Astrocyte (in vitro differentiated cells and primary cell): ENCODE measurements around the gene DIAPH1. TPM values are rescaled to one million over a fixed set of nuclear protein-coding genes. Genes with fewer than 3 reads are reported as not detected.
A peak's percentile ranks its signal among the peaks of the same experiment; 100 is the strongest.

Experiments
- DNase-seq: peaks from one replicate; pipeline ENCODE4 v3.0.0-alpha.2; 2010; ENCODE audit warnings: low read depth
- FAIRE-seq: peaks from 2 replicates; lab custom pipeline; 2011; peaks lifted over from hg19 to GRCh38; lab: Jason Lieb, UNC
- H2AFZ ChIP-seq: 2 replicates; pipeline ENCODE4 v1.6.0; 2012; ENCODE audit warnings: low read depth, low read length, inconsistent platforms
- H3K27ac ChIP-seq: 2 replicates; pipeline ENCODE4 v1.5.1; 2011; ENCODE audit warnings: low read depth, low read length, inconsistent platforms
- H3K27me3 ChIP-seq: 2 replicates; pipeline ENCODE4 v1.6.0; 2011; ENCODE audit warnings: low read length, inconsistent platforms; ENCODE audit not compliant: insufficient read depth
- H3K36me3 ChIP-seq: 2 replicates; pipeline ENCODE4 v1.5.1; 2011; ENCODE audit warnings: low read length, inconsistent platforms; ENCODE audit not compliant: insufficient read depth
- H3K4me1 ChIP-seq: 2 replicates; pipeline ENCODE4 v1.5.1; 2011; ENCODE audit warnings: low read length, inconsistent platforms; ENCODE audit not compliant: insufficient read depth
- H3K4me2 ChIP-seq: 2 replicates; pipeline ENCODE4 v1.6.0; 2012; ENCODE audit warnings: low read length, inconsistent platforms
- H3K4me3 ChIP-seq: 2 replicates; pipeline ENCODE4 v1.5.1; 2011; ENCODE audit warnings: low read depth, mild to moderate bottlenecking, low read length, inconsistent platforms; ENCODE audit not compliant: insufficient read depth
- H3K79me2 ChIP-seq: 2 replicates; pipeline ENCODE4 v1.6.0; 2012; ENCODE audit warnings: mild to moderate bottlenecking, low read length, inconsistent platforms; ENCODE audit not compliant: insufficient read depth
- H3K9ac ChIP-seq: 2 replicates; pipeline ENCODE4 v1.6.0; 2012; ENCODE audit warnings: mild to moderate bottlenecking, low read length, inconsistent platforms
- H3K9me3 ChIP-seq: 2 replicates; pipeline ENCODE4 v1.5.1; 2012; ENCODE audit warnings: low read depth, mild to moderate bottlenecking, low read length, inconsistent platforms; ENCODE audit not compliant: insufficient read depth
- H4K20me1 ChIP-seq: 2 replicates; pipeline ENCODE4 v1.6.0; 2012; ENCODE audit warnings: low read length, inconsistent platforms; ENCODE audit not compliant: insufficient read depth
- H3K27ac Mint-ChIP-seq: one replicate; pipeline ENCODE4 v1.8.0; 2021; ENCODE audit warnings: mild to moderate bottlenecking, mixed read lengths; ENCODE audit not compliant: unreplicated experiment
- H3K27me3 Mint-ChIP-seq: one replicate; pipeline ENCODE4 v1.8.0; 2021; ENCODE audit warnings: low read depth, mixed read lengths; ENCODE audit not compliant: unreplicated experiment
- H3K36me3 Mint-ChIP-seq: one replicate; pipeline ENCODE4 v1.8.0; 2021; ENCODE audit warnings: low read depth, mixed read lengths; ENCODE audit not compliant: unreplicated experiment
- H3K4me1 Mint-ChIP-seq: one replicate; pipeline ENCODE4 v1.8.0; 2021; ENCODE audit warnings: low read depth, mixed read lengths; ENCODE audit not compliant: unreplicated experiment
- H3K4me3 Mint-ChIP-seq: one replicate; pipeline ENCODE4 v1.8.0; 2021; ENCODE audit warnings: mild to moderate bottlenecking, moderate library complexity, mixed read lengths; ENCODE audit not compliant: unreplicated experiment
- H3K9me3 Mint-ChIP-seq: one replicate; pipeline ENCODE4 v1.8.0; 2021; ENCODE audit warnings: mild to moderate bottlenecking, mixed read lengths; ENCODE audit not compliant: unreplicated experiment
- CTCF ChIP-seq: IDR thresholded peaks from 2 replicates; pipeline ENCODE4 v1.5.1; 2011; ENCODE audit warnings: low read depth, mild to moderate bottlenecking, inconsistent platforms, low read length, moderate library complexity; ENCODE audit not compliant: insufficient read depth
- EZH2 ChIP-seq: IDR thresholded peaks from 2 replicates; pipeline ENCODE4 v1.6.1; 2012; ENCODE audit warnings: mild to moderate bottlenecking, low read length, inconsistent platforms; ENCODE audit not compliant: insufficient read depth
- total RNA-seq: library from RNA; stranded (reverse); gene quantifications from 2 replicates; pipeline ENCODE4 v1.2.1, GENCODE V29; 2021

DIAPH1 gene
- total RNA-seq, 1 donor from 2014 or later, result 78.8 TPM

GRCh38 chr5:141521244-141521781 lies 97.5 kb downstream of the DIAPH1 start:
- Mint-ChIP-seq H3K27ac (peak overlapping the region; percentile 98), H3K27me3 (no peaks in the 10 kb centered on the region), H3K4me1 (peaks cover 70% of the 10 kb centered on the region), H3K4me3 (no peak overlapping the region), H3K9me3 (no peaks in the 10 kb centered on the region), H3K36me3 (peaks cover 26% of the 10 kb centered on the region)
- H3K9me3 ChIP-seq, result no peaks in the 10 kb centered on the region
- peaks cover 8% of the 10 kb centered on the region for H3K79me2 ChIP-seq
- DNase-seq, result peak; percentile 100
- H4K20me1 ChIP-seq, result no peaks in the 10 kb centered on the region
- H3K36me3 ChIP-seq, result peaks cover 10% of the 10 kb centered on the region
- H3K27me3 ChIP-seq, result no peaks in the 10 kb centered on the region
- H3K4me2 ChIP-seq, result peak overlapping the region; percentile 70
- H2AFZ ChIP-seq, result no peak overlapping the region
- H3K27ac ChIP-seq, result peak overlapping the region; percentile 92
- H3K4me3 ChIP-seq, result peak overlapping the region; percentile 24
- peak; percentile 100 for FAIRE-seq
- peaks cover 49% of the 10 kb centered on the region for H3K4me1 ChIP-seq
- peak overlapping the region; percentile 74 for H3K9ac ChIP-seq
- TF ChIP-seq CTCF (no peak), EZH2 (no peak)

GRCh38 chr5:141519605-141520565 lies 98.9 kb downstream of the DIAPH1 start:
- no peak overlapping the region for H3K9ac ChIP-seq
- H3K4me3 ChIP-seq, result no peak overlapping the region
- peaks cover 8% of the 10 kb centered on the region for H3K79me2 ChIP-seq
- Mint-ChIP-seq H3K4me1 (peaks cover 72% of the 10 kb centered on the region), H3K36me3 (peaks cover 25% of the 10 kb centered on the region), H3K4me3 (no peak overlapping the region), H3K9me3 (no peaks in the 10 kb centered on the region), H3K27me3 (no peaks in the 10 kb centered on the region), H3K27ac (peak overlapping the region; percentile 98)
- H2AFZ ChIP-seq, result no peak overlapping the region
- peak overlapping the region; percentile 92 for H3K27ac ChIP-seq
- TF ChIP-seq EZH2, result no peak
- TF ChIP-seq CTCF, result no peak
- peaks cover 10% of the 10 kb centered on the region for H3K36me3 ChIP-seq
- DNase-seq (no peak), FAIRE-seq (no peak)
- H3K27me3 ChIP-seq, result no peaks in the 10 kb centered on the region
- H3K4me2 ChIP-seq, result no peak overlapping the region
- no peaks in the 10 kb centered on the region for H4K20me1 ChIP-seq
- H3K9me3 ChIP-seq, result no peaks in the 10 kb centered on the region
- H3K4me1 ChIP-seq, result peaks cover 42% of the 10 kb centered on the region
